Astrocyte (in vitro differentiated cells and primary cell): Measurements from ENCODE around the gene SNAP23. TPM values are rescaled to one million over a fixed set of nuclear protein-coding genes. Genes with fewer than 3 reads are reported as not detected.

ENCODE experiments used
- DNase-seq: peaks from one replicate; pipeline ENCODE4 v3.0.0-alpha.2; 2010; ENCODE audit warnings: low read depth
- FAIRE-seq: peaks from 2 replicates; lab custom pipeline; 2011; peaks lifted over from hg19 to GRCh38; lab: Jason Lieb, UNC
- H2AFZ ChIP-seq: 2 replicates; pipeline ENCODE4 v1.6.0; 2012; ENCODE audit warnings: low read depth, low read length, inconsistent platforms
- H3K27ac ChIP-seq: 2 replicates; pipeline ENCODE4 v1.5.1; 2011; ENCODE audit warnings: low read depth, low read length, inconsistent platforms
- H3K27me3 ChIP-seq: 2 replicates; pipeline ENCODE4 v1.6.0; 2011; ENCODE audit warnings: low read length, inconsistent platforms; ENCODE audit not compliant: insufficient read depth
- H3K36me3 ChIP-seq: 2 replicates; pipeline ENCODE4 v1.5.1; 2011; ENCODE audit warnings: low read length, inconsistent platforms; ENCODE audit not compliant: insufficient read depth
- H3K4me1 ChIP-seq: 2 replicates; pipeline ENCODE4 v1.5.1; 2011; ENCODE audit warnings: low read length, inconsistent platforms; ENCODE audit not compliant: insufficient read depth
- H3K4me2 ChIP-seq: 2 replicates; pipeline ENCODE4 v1.6.0; 2012; ENCODE audit warnings: low read length, inconsistent platforms
- H3K4me3 ChIP-seq: 2 replicates; pipeline ENCODE4 v1.5.1; 2011; ENCODE audit warnings: low read depth, mild to moderate bottlenecking, low read length, inconsistent platforms; ENCODE audit not compliant: insufficient read depth
- H3K79me2 ChIP-seq: 2 replicates; pipeline ENCODE4 v1.6.0; 2012; ENCODE audit warnings: mild to moderate bottlenecking, low read length, inconsistent platforms; ENCODE audit not compliant: insufficient read depth
- H3K9ac ChIP-seq: 2 replicates; pipeline ENCODE4 v1.6.0; 2012; ENCODE audit warnings: mild to moderate bottlenecking, low read length, inconsistent platforms
- H3K9me3 ChIP-seq: 2 replicates; pipeline ENCODE4 v1.5.1; 2012; ENCODE audit warnings: low read depth, mild to moderate bottlenecking, low read length, inconsistent platforms; ENCODE audit not compliant: insufficient read depth
- H4K20me1 ChIP-seq: 2 replicates; pipeline ENCODE4 v1.6.0; 2012; ENCODE audit warnings: low read length, inconsistent platforms; ENCODE audit not compliant: insufficient read depth
- H3K27ac Mint-ChIP-seq: one replicate; pipeline ENCODE4 v1.8.0; 2021; ENCODE audit warnings: mild to moderate bottlenecking, mixed read lengths; ENCODE audit not compliant: unreplicated experiment
- H3K27me3 Mint-ChIP-seq: one replicate; pipeline ENCODE4 v1.8.0; 2021; ENCODE audit warnings: low read depth, mixed read lengths; ENCODE audit not compliant: unreplicated experiment
- H3K36me3 Mint-ChIP-seq: one replicate; pipeline ENCODE4 v1.8.0; 2021; ENCODE audit warnings: low read depth, mixed read lengths; ENCODE audit not compliant: unreplicated experiment
- H3K4me1 Mint-ChIP-seq: one replicate; pipeline ENCODE4 v1.8.0; 2021; ENCODE audit warnings: low read depth, mixed read lengths; ENCODE audit not compliant: unreplicated experiment
- H3K4me3 Mint-ChIP-seq: one replicate; pipeline ENCODE4 v1.8.0; 2021; ENCODE audit warnings: mild to moderate bottlenecking, moderate library complexity, mixed read lengths; ENCODE audit not compliant: unreplicated experiment
- H3K9me3 Mint-ChIP-seq: one replicate; pipeline ENCODE4 v1.8.0; 2021; ENCODE audit warnings: mild to moderate bottlenecking, mixed read lengths; ENCODE audit not compliant: unreplicated experiment
- CTCF ChIP-seq: IDR thresholded peaks from 2 replicates; pipeline ENCODE4 v1.5.1; 2011; ENCODE audit warnings: low read depth, mild to moderate bottlenecking, inconsistent platforms, low read length, moderate library complexity; ENCODE audit not compliant: insufficient read depth
- EZH2 ChIP-seq: IDR thresholded peaks from 2 replicates; pipeline ENCODE4 v1.6.1; 2012; ENCODE audit warnings: mild to moderate bottlenecking, low read length, inconsistent platforms; ENCODE audit not compliant: insufficient read depth
- total RNA-seq: library from RNA; stranded (reverse); gene quantifications from 2 replicates; pipeline ENCODE4 v1.2.1, GENCODE V29; 2021

Gene SNAP23
- total RNA-seq, 1 donor from 2014 or later = 122 TPM

GRCh38 chr15:42465520-42466259 lies 29.7 kb upstream of the SNAP23 start:
- H3K9ac ChIP-seq = no peak overlapping the region

GRCh38 chr15:42471002-42471401 lies 24.4 kb upstream of the SNAP23 start:
- H3K4me1 Mint-ChIP-seq = no peaks in the 10 kb centered on the region
- peaks cover 27% of the 10 kb centered on the region for H3K79me2 ChIP-seq
- H3K9me3 ChIP-seq = no peaks in the 10 kb centered on the region
- TF ChIP-seq CTCF (no peak), EZH2 (no peak)
- H3K4me2 ChIP-seq = no peak overlapping the region
- H3K36me3 Mint-ChIP-seq = peaks cover 3% of the 10 kb centered on the region
- no peak overlapping the region for H3K4me3 ChIP-seq
- no peak overlapping the region for H3K4me3 Mint-ChIP-seq
- H3K27ac Mint-ChIP-seq = no peak overlapping the region
- H2AFZ ChIP-seq = no peak overlapping the region
- H3K9ac ChIP-seq = no peak overlapping the region
- no peak overlapping the region for H3K27ac ChIP-seq
- H4K20me1 ChIP-seq = peaks cover 28% of the 10 kb centered on the region
- DNase-seq (no peak), FAIRE-seq (no peak)
- H3K27me3 ChIP-seq = no peaks in the 10 kb centered on the region
- H3K4me1 ChIP-seq = no peaks in the 10 kb centered on the region
- no peaks in the 10 kb centered on the region for H3K9me3 Mint-ChIP-seq
- no peaks in the 10 kb centered on the region for H3K36me3 ChIP-seq
- no peaks in the 10 kb centered on the region for H3K27me3 Mint-ChIP-seq

More at GRCh38 chr15:42465520-42466259, 29.7 kb upstream of the SNAP23 start:
- Histone ChIP-seq H3K36me3 (peaks cover 9% of the 10 kb centered on the region), H4K20me1 (peaks cover 4% of the 10 kb centered on the region), H2AFZ (no peak overlapping the region), H3K9me3 (no peaks in the 10 kb centered on the region), H3K79me2 (peaks cover 9% of the 10 kb centered on the region), H3K27me3 (no peaks in the 10 kb centered on the region), H3K4me2 (no peak overlapping the region), H3K27ac (no peak overlapping the region), H3K4me3 (no peak overlapping the region), H3K4me1 (no peaks in the 10 kb centered on the region)
- no peak overlapping the region for H3K27ac Mint-ChIP-seq
- TF ChIP-seq CTCF = no peak
- TF ChIP-seq EZH2 = no peak
- H3K9me3 Mint-ChIP-seq = no peaks in the 10 kb centered on the region
- DNase-seq = no peak
- H3K27me3 Mint-ChIP-seq = no peaks in the 10 kb centered on the region
- no peak for FAIRE-seq
- peaks cover 4% of the 10 kb centered on the region for H3K36me3 Mint-ChIP-seq
- no peak overlapping the region for H3K4me3 Mint-ChIP-seq
- no peaks in the 10 kb centered on the region for H3K4me1 Mint-ChIP-seq

GRCh38 chr15:42474827-42475226 lies 20.6 kb upstream of the SNAP23 start:
- FAIRE-seq (no peak), DNase-seq (no peak)
- Histone ChIP-seq H3K27ac (no peak overlapping the region), H3K4me3 (no peak overlapping the region), H3K27me3 (no peaks in the 10 kb centered on the region), H4K20me1 (peaks cover 25% of the 10 kb centered on the region), H3K79me2 (peaks cover 49% of the 10 kb centered on the region), H2AFZ (no peak overlapping the region), H3K4me2 (no peak overlapping the region), H3K36me3 (no peaks in the 10 kb centered on the region), H3K9ac (no peak overlapping the region), H3K9me3 (no peaks in the 10 kb centered on the region), H3K4me1 (no peaks in the 10 kb centered on the region)
- no peaks in the 10 kb centered on the region for H3K4me1 Mint-ChIP-seq
- H3K9me3 Mint-ChIP-seq = no peaks in the 10 kb centered on the region
- H3K4me3 Mint-ChIP-seq = no peak overlapping the region
- H3K27me3 Mint-ChIP-seq = no peaks in the 10 kb centered on the region
- H3K27ac Mint-ChIP-seq = no peak overlapping the region
- no peak for TF ChIP-seq CTCF
- no peak for TF ChIP-seq EZH2
- H3K36me3 Mint-ChIP-seq = no peaks in the 10 kb centered on the region
